IMR-90 (cell line): Measurements from ENCODE around the gene TBC1D16. TPM values are rescaled to one million over a fixed set of nuclear protein-coding genes. Genes with fewer than 3 reads are reported as not detected.

Experiments used
- ATAC-seq: fragments of 200-7000 bp; cut with Tn5 transposase; 2 replicates; pipeline ENCODE4 v1.9.1; 2020; ENCODE audit warnings: low read depth, mild to moderate bottlenecking, moderate library complexity
- BruUV-seq: library from RNA; stranded (reverse); fragments of 400-500 nt; replicated peaks from 2 replicates; lab custom pipeline; 2021; lab: Mats Ljungman, UMichigan
- CTCF ChIA-PET: fragments of 300-600 bp; formaldehyde crosslinking; extraction: SDS; loops from one replicate; lab custom pipeline; 2021; ENCODE audit warnings: antibody characterized with exemption; lab: Yijun Ruan, JAX
- POLR2A ChIA-PET: fragments of 300-600 bp; sonication (Branson Sonifier 250); formaldehyde crosslinking; loops from one replicate; lab custom pipeline; 2022; ENCODE audit warnings: antibody characterized with exemption; ENCODE audit not compliant: unreplicated experiment; lab: Charles Lee
- DNase-seq: peaks from one replicate; pipeline ENCODE4 v3.0.0; 2013
- H2AFZ ChIP-seq: replicated peaks from 2 replicates; pipeline ENCODE3; 2013; ENCODE audit warnings: low read length, mild to moderate bottlenecking; ENCODE audit not compliant: poor library complexity
- H2AK5ac ChIP-seq: 2 replicates; pipeline ENCODE4 v1.6.1; 2013; ENCODE audit warnings: low read depth, low read length, inconsistent platforms
- H2AK9ac ChIP-seq: replicated peaks from 2 replicates; pipeline ENCODE3; 2013; ENCODE audit warnings: mild to moderate bottlenecking, low read depth, low read length, moderate library complexity; ENCODE audit not compliant: poor library complexity
- H2BK120ac ChIP-seq: 2 replicates; pipeline ENCODE4 v1.6.1; 2013; ENCODE audit warnings: low read depth, low read length, inconsistent platforms
- H2BK15ac ChIP-seq: 3 replicates; pipeline ENCODE4 v1.6.1; 2013; ENCODE audit warnings: low read depth, low read length, inconsistent platforms
- H2BK20ac ChIP-seq: 2 replicates; pipeline ENCODE4 v1.6.1; 2013; ENCODE audit warnings: low read depth, mild to moderate bottlenecking, inconsistent platforms, low read length, moderate library complexity
- H2BK5ac ChIP-seq: 2 replicates; pipeline ENCODE4 v1.6.1; 2013; ENCODE audit warnings: mild to moderate bottlenecking, low read depth, low read length, inconsistent platforms; ENCODE audit not compliant: poor library complexity, severe bottlenecking
- H3K14ac ChIP-seq: replicated peaks from 2 replicates; pipeline ENCODE4 v1.6.1; 2013; ENCODE audit warnings: low read depth, low read length, inconsistent platforms
- H3K18ac ChIP-seq: 2 replicates; pipeline ENCODE4 v1.6.1; 2013; ENCODE audit warnings: low read depth, low read length, control low read depth
- H3K23ac ChIP-seq: 2 replicates; pipeline ENCODE4 v1.6.1; 2013; ENCODE audit warnings: low read depth, low read length, inconsistent platforms
- H3K27ac ChIP-seq: 2 replicates; pipeline ENCODE4 v1.5.1; 2013; ENCODE audit warnings: mild to moderate bottlenecking, control low read depth, low read length; ENCODE audit not compliant: insufficient read depth
- H3K27me3 ChIP-seq: 2 replicates; pipeline ENCODE4 v1.6.1; 2013; ENCODE audit warnings: low read length; ENCODE audit not compliant: control insufficient read depth, insufficient read depth
- H3K36me3 ChIP-seq: 2 replicates; pipeline ENCODE4 v1.6.1; 2013; ENCODE audit warnings: low read length, mixed read lengths; ENCODE audit not compliant: control insufficient read depth, insufficient read depth
- H3K4ac ChIP-seq: 2 replicates; pipeline ENCODE4 v1.6.1; 2013; ENCODE audit warnings: low read depth, low read length, inconsistent platforms
- H3K4me1 ChIP-seq: 2 replicates; pipeline ENCODE4 v1.6.1; 2013; ENCODE audit warnings: low read length, mixed read lengths; ENCODE audit not compliant: control insufficient read depth, insufficient read depth
- H3K4me2 ChIP-seq: 2 replicates; pipeline ENCODE4 v1.6.1; 2013; ENCODE audit warnings: low read depth, mild to moderate bottlenecking, control low read depth, low read length, moderate library complexity
- H3K4me3 ChIP-seq: 2 replicates; pipeline ENCODE4 v1.5.1; 2013; ENCODE audit warnings: low read depth, mild to moderate bottlenecking, control low read depth, low read length, moderate library complexity; ENCODE audit not compliant: insufficient read depth
- H3K56ac ChIP-seq: 2 replicates; pipeline ENCODE4 v1.6.1; 2013; ENCODE audit warnings: low read length, inconsistent platforms; ENCODE audit not compliant: insufficient read depth; ENCODE audit errors: extremely low read depth
- H3K79me1 ChIP-seq, 2 experiments: 2 replicates each; pipeline ENCODE4 v1.6.1; 2013; ENCODE audit warnings: low read length in 2 of 2, inconsistent platforms in 1 of 2, low read depth in 1 of 2
- H3K9ac ChIP-seq: 2 replicates; pipeline ENCODE4 v1.6.1; 2013; ENCODE audit warnings: low read depth, low read length, control low read depth
- H3K9me1 ChIP-seq: 2 replicates; pipeline ENCODE4 v1.6.1; 2013; ENCODE audit warnings: low read length, inconsistent platforms; ENCODE audit not compliant: insufficient read depth
- H3K9me3 ChIP-seq: 2 replicates; pipeline ENCODE4 v1.6.1; 2013; ENCODE audit warnings: low read length; ENCODE audit not compliant: control insufficient read depth, insufficient read depth
- H4K20me1 ChIP-seq: 2 replicates; pipeline ENCODE4 v1.6.1; 2013; ENCODE audit warnings: low read length, inconsistent platforms; ENCODE audit not compliant: insufficient read depth
- H4K5ac ChIP-seq: 2 replicates; pipeline ENCODE4 v1.6.1; 2013; ENCODE audit warnings: mild to moderate bottlenecking, low read depth, low read length, control low read depth
- H4K8ac ChIP-seq, 2 experiments: 2 replicates each; pipeline ENCODE4 v1.6.1; 2013; ENCODE audit warnings: low read depth in 2 of 2, low read length in 2 of 2, control low read depth in 1 of 2, inconsistent platforms in 1 of 2
- H4K91ac ChIP-seq: 2 replicates; pipeline ENCODE4 v1.6.1; 2013; ENCODE audit warnings: low read depth, low read length, inconsistent platforms; ENCODE audit not compliant: insufficient read depth
- BHLHE40 ChIP-seq: fragments of 150-350 bp; IDR thresholded peaks from 2 replicates; pipeline ENCODE4 v1.6.1; 2016; ENCODE audit warnings: mild to moderate bottlenecking, low read depth, low read length
- CEBPB ChIP-seq: IDR thresholded peaks from 2 replicates; pipeline ENCODE4 v1.6.1; 2012; ENCODE audit warnings: low read depth, low read length, improper control_type of control experiment
- ELK1 ChIP-seq: fragments of 150-350 bp; IDR thresholded peaks from 2 replicates; pipeline ENCODE4 v1.6.1; 2016; ENCODE audit warnings: low read depth, mild to moderate bottlenecking, low read length, moderate library complexity, borderline replicate concordance
- FOS ChIP-seq: fragments of 150-350 bp; IDR thresholded peaks from 2 replicates; pipeline ENCODE4 v1.6.1; 2016; ENCODE audit warnings: low read depth, low read length
- MAFK ChIP-seq: IDR thresholded peaks from 2 replicates; pipeline ENCODE4 v1.6.1; 2012; ENCODE audit warnings: low read depth, low read length, improper control_type of control experiment
- MAZ ChIP-seq: IDR thresholded peaks from 2 replicates; pipeline ENCODE4 v1.6.1; 2012; ENCODE audit warnings: low read depth, mild to moderate bottlenecking, low read length, improper control_type of control experiment, moderate library complexity, borderline replicate concordance
- NFE2L2 ChIP-seq: fragments of 150-350 bp; IDR thresholded peaks from 2 replicates; pipeline ENCODE4 v1.6.1; 2016; ENCODE audit warnings: low read depth, mild to moderate bottlenecking, low read length
- USF2 ChIP-seq: fragments of 150-350 bp; IDR thresholded peaks from 2 replicates; pipeline ENCODE4 v1.6.1; 2017; ENCODE audit warnings: mild to moderate bottlenecking, antibody characterized with exemption, low read length, low read depth
- WGBS, 2 experiments: methylation state at CpG; one replicate each; pipeline versions ENCODE4 v1.1.5 to v1.1.7; 2013; ENCODE audit warnings: missing lambda C conversion rate in 2 of 2; ENCODE audit not compliant: insufficient read length in 1 of 2; ENCODE audit errors: extremely low coverage in 2 of 2; 5-methylcytosine and 5-hydroxymethylcytosine counted together
- dilution Hi-C: fragments of 300-500 bp; cut with HindIII; formaldehyde crosslinking; loops from one replicate; pipeline ENCODE4 v1.14.3; 2018; ENCODE audit warnings: low sequenced_read_pairs; ENCODE audit not compliant: unreplicated experiment
- in situ Hi-C: fragments of 300-500 bp; cut with MboI; formaldehyde crosslinking; loops from 3 replicates; pipeline ENCODE4 v1.14.3; 2019; ENCODE audit warnings: low sequenced_read_pairs, inconsistent platforms, mixed read lengths
- intact Hi-C: fragments of 100-400 bp; cut with micrococcal nuclease; formaldehyde crosslinking; loops from 2 replicates; pipeline ENCODE4 v1.10.0; 2022
- polyA plus RNA-seq, 3 experiments: library from polyadenylated mRNA; depleted of rRNA; stranded (reverse); fragments of >200 nt; gene quantifications; 2 replicates each; pipeline ENCODE4 v1.2.3, GENCODE V29; 2012; ENCODE audit warnings: low replicate concordance in 1 of 3
- total RNA-seq: library from RNA; depleted of rRNA; stranded (reverse); fragments of >200 nt; gene quantifications from 2 replicates; pipeline ENCODE4 v1.2.3, GENCODE V29; 2012
- TF ChIP-seq, protein P1 (sequence below): conservative IDR thresholded peaks from 2 replicates; pipeline ENCODE4 v1.5.1; 2012; ENCODE audit warnings: mild to moderate bottlenecking, low read depth, low read length, improper control_type of control experiment

TBC1D16 gene
- total and polyA plus RNA-seq, 2 of the 4 experiments (the other 2 are of a cell fraction) = 10.1 to 16.7 TPM

DNA sequence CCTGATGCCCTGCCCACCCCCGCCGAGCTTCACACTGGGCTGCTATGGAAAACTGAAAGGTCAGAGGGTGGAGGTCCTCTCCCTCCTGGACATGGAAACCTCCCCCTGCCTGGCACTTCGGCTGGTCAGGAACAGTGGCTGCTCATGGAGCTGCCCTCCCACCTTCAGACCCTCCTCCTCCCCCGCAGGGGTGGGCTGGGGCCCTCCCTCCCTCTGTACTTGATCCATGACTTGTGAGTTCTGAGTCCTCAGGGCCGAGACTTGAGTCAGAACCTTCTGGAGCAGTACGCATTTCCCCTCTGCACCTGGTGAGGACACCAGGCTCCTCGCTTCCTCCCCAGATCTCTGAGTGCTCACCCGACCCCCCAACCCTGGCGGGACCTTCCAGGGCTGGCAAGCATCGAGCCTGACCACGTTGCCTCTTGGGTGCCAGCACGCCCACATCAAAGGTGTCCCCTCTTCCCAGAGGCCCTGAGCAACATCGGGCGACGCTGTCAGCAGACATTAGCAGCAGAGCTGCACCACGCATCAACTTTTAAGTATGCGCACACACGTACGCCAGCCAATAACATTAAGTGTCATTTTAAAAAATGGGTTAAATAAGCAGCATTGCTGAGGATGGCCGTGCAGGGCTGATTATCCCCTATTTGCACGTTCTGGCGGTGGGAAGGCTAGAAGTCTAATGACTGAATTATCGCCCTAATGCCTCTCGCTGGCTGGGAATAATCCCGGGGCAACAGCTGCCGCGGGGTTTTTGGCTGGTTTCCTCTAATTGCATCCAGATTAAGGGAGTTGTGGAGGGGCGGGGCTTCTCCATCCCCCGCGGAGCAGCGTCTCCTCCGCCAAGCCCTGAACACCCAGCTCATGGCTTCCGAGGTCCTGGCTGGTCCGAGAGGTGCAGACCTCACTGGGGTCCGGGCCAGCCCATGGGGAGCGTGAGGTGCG lies 98.0 kb downstream of the TBC1D16 start:
- no peak overlapping the region for H3K4ac ChIP-seq
- H4K20me1 ChIP-seq = 0 out of 2 replicates have a peak, but pooled peaks cover 2% of the 10 kb centered on the region
- DNase-seq (no peak), ATAC-seq (no peak)
- POLR2A ChIA-PET = no interaction called here
- CTCF ChIA-PET = interaction anchor here (1.1 kb wide), 1 partner anchor 32 kb away, joined by 3 read pairs; no protein-coding TSS in a partner anchor
- H3K56ac ChIP-seq = no peak overlapping the region
- intact Hi-C loops = no loop called here
- H2AK5ac ChIP-seq = no peak overlapping the region
- peaks cover 4% of the 10 kb centered on the region; the same call in 1 of the 2 replicates for H3K9me1 ChIP-seq
- dilution Hi-C loops = no loop called here
- no peak overlapping the region for H2AK9ac ChIP-seq
- no peak overlapping the region for H3K14ac ChIP-seq
- H3K36me3 ChIP-seq = peaks cover 17% of the 10 kb centered on the region
- no peak overlapping the region for H4K8ac ChIP-seq
- no peak overlapping the region for H3K27ac ChIP-seq
- H3K9ac ChIP-seq = no peak overlapping the region
- no peak overlapping the region for H3K18ac ChIP-seq
- H2BK20ac ChIP-seq = no peak overlapping the region
- peaks cover 7% of the 10 kb centered on the region; the same call in 1 of the 2 replicates for H3K4me1 ChIP-seq
- no peak overlapping the region for H4K5ac ChIP-seq
- no peak overlapping the region for H3K4me3 ChIP-seq
- H2AFZ ChIP-seq = peak overlapping the region; percentile 43
- no peaks in the 10 kb centered on the region for H3K79me1 ChIP-seq
- no peak overlapping the region for H2BK120ac ChIP-seq
- WGBS, 2 experiments = 56% methylated on average over 6 of the region's 37 CpGs; no CpG with 5 or more reads in 1 of the 2 experiments
- H3K27me3 ChIP-seq = no peaks in the 10 kb centered on the region
- H3K23ac ChIP-seq = no peak overlapping the region
- BruUV-seq = no TSS peak
- in situ Hi-C loops = no loop called here
- no peaks in the 10 kb centered on the region for H3K9me3 ChIP-seq
- H2BK15ac ChIP-seq = no peak overlapping the region
- H3K4me2 ChIP-seq = no peak overlapping the region
- TF ChIP-seq, protein P1, sequence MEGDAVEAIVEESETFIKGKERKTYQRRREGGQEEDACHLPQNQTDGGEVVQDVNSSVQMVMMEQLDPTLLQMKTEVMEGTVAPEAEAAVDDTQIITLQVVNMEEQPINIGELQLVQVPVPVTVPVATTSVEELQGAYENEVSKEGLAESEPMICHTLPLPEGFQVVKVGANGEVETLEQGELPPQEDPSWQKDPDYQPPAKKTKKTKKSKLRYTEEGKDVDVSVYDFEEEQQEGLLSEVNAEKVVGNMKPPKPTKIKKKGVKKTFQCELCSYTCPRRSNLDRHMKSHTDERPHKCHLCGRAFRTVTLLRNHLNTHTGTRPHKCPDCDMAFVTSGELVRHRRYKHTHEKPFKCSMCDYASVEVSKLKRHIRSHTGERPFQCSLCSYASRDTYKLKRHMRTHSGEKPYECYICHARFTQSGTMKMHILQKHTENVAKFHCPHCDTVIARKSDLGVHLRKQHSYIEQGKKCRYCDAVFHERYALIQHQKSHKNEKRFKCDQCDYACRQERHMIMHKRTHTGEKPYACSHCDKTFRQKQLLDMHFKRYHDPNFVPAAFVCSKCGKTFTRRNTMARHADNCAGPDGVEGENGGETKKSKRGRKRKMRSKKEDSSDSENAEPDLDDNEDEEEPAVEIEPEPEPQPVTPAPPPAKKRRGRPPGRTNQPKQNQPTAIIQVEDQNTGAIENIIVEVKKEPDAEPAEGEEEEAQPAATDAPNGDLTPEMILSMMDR = no peak
- TF ChIP-seq USF2 = no peak
- TF ChIP-seq ELK1 = no peak
- no peak for TF ChIP-seq MAZ
- no peak for TF ChIP-seq NFE2L2
- no peak for TF ChIP-seq MAFK
- no peak for TF ChIP-seq FOS
- no peak for TF ChIP-seq CEBPB
- no peak for TF ChIP-seq BHLHE40
- H4K91ac ChIP-seq = no peak overlapping the region
- no peak overlapping the region for H2BK5ac ChIP-seq
